ENCODE results near the gene GSTK1.

DNA sequence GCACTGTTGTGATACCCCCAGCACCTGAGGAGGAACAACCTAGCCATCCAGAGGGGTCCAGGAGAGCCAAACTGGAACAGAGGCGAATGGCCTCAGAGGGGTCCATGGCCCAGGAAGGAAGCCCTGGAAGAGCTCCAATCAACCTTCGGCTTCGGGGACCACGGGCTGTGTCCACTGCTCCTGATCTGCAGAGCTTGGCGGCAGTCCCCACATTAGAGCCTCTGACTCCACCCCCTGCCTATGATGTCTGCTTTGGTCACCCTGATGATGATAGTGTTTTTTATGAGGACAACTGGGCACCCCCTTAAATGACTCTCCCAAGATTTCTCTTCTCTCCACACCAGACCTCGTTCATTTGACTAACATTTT lies 23.3 kb downstream of the GSTK1 start:
- TF ChIP-seq CTCF (IDR thresholded peaks at IDR 0.05; ENCODE audit: low read depth, low read length, missing input control) = no peak
- no peak for TF ChIP-seq TAF1 (conservative IDR thresholded peaks at IDR 0.05)
- TF ChIP-seq MAX (IDR thresholded peaks at IDR 0.05) = no peak
- TF ChIP-seq, protein P1, sequence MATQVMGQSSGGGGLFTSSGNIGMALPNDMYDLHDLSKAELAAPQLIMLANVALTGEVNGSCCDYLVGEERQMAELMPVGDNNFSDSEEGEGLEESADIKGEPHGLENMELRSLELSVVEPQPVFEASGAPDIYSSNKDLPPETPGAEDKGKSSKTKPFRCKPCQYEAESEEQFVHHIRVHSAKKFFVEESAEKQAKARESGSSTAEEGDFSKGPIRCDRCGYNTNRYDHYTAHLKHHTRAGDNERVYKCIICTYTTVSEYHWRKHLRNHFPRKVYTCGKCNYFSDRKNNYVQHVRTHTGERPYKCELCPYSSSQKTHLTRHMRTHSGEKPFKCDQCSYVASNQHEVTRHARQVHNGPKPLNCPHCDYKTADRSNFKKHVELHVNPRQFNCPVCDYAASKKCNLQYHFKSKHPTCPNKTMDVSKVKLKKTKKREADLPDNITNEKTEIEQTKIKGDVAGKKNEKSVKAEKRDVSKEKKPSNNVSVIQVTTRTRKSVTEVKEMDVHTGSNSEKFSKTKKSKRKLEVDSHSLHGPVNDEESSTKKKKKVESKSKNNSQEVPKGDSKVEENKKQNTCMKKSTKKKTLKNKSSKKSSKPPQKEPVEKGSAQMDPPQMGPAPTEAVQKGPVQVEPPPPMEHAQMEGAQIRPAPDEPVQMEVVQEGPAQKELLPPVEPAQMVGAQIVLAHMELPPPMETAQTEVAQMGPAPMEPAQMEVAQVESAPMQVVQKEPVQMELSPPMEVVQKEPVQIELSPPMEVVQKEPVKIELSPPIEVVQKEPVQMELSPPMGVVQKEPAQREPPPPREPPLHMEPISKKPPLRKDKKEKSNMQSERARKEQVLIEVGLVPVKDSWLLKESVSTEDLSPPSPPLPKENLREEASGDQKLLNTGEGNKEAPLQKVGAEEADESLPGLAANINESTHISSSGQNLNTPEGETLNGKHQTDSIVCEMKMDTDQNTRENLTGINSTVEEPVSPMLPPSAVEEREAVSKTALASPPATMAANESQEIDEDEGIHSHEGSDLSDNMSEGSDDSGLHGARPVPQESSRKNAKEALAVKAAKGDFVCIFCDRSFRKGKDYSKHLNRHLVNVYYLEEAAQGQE (IDR thresholded peaks at IDR 0.05) = no peak
- no peak for TF ChIP-seq HNF4G (IDR thresholded peaks at IDR 0.05)
- TF ChIP-seq, protein P2, sequence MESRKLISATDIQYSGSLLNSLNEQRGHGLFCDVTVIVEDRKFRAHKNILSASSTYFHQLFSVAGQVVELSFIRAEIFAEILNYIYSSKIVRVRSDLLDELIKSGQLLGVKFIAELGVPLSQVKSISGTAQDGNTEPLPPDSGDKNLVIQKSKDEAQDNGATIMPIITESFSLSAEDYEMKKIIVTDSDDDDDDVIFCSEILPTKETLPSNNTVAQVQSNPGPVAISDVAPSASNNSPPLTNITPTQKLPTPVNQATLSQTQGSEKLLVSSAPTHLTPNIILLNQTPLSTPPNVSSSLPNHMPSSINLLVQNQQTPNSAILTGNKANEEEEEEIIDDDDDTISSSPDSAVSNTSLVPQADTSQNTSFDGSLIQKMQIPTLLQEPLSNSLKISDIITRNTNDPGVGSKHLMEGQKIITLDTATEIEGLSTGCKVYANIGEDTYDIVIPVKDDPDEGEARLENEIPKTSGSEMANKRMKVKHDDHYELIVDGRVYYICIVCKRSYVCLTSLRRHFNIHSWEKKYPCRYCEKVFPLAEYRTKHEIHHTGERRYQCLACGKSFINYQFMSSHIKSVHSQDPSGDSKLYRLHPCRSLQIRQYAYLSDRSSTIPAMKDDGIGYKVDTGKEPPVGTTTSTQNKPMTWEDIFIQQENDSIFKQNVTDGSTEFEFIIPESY (IDR thresholded peaks at IDR 0.05) = no peak
- TF ChIP-seq GABPA (IDR thresholded peaks at IDR 0.05 in 1 of 2, conservative IDR thresholded peaks at IDR 0.05 in 1 of 2) = no peak
- TF ChIP-seq RAD21 (IDR thresholded peaks at IDR 0.05) = no peak
- TF ChIP-seq EGR1 (IDR thresholded peaks at IDR 0.05; ENCODE audit: low read depth in 2 of 2) = no peak
- TF ChIP-seq ATF3 (IDR thresholded peaks at IDR 0.05) = no peak
- no peak for TF ChIP-seq FOXA1 (IDR thresholded peaks at IDR 0.05)
